ENCODE data around the gene SLC39A9. TPM values are rescaled to one million over a fixed set of nuclear protein-coding genes. Genes with fewer than 3 reads are reported as not detected.

Gene SLC39A9
- total and polyA plus RNA-seq, 4 donors: 20.5 to 74.9 (median 43.4) TPM

DNA sequence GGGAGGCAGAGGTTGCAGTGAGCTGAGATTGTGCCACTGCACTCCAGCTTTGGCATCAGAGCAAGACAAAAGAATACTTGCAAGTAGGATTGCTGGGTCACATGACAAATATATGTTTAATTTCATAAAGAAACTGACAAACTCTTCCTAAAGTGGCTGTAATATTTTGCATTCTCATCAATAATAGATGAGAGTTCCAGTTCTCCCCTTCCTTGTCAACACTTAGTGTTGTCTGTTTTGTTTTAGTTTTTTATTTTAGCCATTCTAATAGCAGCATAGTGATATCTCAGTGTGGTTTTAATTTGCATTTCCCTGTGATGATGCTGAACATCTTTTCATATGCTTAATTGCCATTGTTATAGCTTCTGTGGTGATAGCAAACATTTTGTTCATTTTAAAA is 31.2 kb downstream of the SLC39A9 start:
- peaks cover 0 to 2% (median 0%) of the 10 kb centered on the region in 4 donors for H3K9me3 ChIP-seq (ENCODE audit: control insufficient read depth in 4 of 4, insufficient read depth in 3 of 4, low read length in 3 of 4)
- ATAC-seq (ENCODE audit: insufficient read depth, low FRiP score) (no peak), DNase-seq (no peak)
- no peaks in the 10 kb centered on the region for H3K4me1 ChIP-seq (ENCODE audit: control insufficient read depth in 5 of 5, insufficient read depth in 5 of 5, low read length in 5 of 5)
- H3K27ac ChIP-seq (ENCODE audit: low read depth in 1 of 2, low read length in 1 of 2): no peak overlapping the region
- no peaks in the 10 kb centered on the region for H3K27me3 ChIP-seq (ENCODE audit: control insufficient read depth in 3 of 3, insufficient read depth in 3 of 3, low read length in 2 of 3)
- H3K36me3 ChIP-seq (ENCODE audit: control insufficient read depth in 4 of 4, insufficient read depth in 4 of 4, low read length in 4 of 4): peaks cover 5 to 20% (median 8%) of the 10 kb centered on the region in 4 donors
- H3K4me3 ChIP-seq: no peak overlapping the region
- H3K9ac ChIP-seq (ENCODE audit: insufficient read depth in 1 of 2, low read length in 2 of 2): no peak overlapping the region
- TF ChIP-seq, protein P1, sequence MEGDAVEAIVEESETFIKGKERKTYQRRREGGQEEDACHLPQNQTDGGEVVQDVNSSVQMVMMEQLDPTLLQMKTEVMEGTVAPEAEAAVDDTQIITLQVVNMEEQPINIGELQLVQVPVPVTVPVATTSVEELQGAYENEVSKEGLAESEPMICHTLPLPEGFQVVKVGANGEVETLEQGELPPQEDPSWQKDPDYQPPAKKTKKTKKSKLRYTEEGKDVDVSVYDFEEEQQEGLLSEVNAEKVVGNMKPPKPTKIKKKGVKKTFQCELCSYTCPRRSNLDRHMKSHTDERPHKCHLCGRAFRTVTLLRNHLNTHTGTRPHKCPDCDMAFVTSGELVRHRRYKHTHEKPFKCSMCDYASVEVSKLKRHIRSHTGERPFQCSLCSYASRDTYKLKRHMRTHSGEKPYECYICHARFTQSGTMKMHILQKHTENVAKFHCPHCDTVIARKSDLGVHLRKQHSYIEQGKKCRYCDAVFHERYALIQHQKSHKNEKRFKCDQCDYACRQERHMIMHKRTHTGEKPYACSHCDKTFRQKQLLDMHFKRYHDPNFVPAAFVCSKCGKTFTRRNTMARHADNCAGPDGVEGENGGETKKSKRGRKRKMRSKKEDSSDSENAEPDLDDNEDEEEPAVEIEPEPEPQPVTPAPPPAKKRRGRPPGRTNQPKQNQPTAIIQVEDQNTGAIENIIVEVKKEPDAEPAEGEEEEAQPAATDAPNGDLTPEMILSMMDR (IDR thresholded peaks at IDR 0.05; ENCODE audit: control extremely low read depth, extremely low read depth): no peak

DNA sequence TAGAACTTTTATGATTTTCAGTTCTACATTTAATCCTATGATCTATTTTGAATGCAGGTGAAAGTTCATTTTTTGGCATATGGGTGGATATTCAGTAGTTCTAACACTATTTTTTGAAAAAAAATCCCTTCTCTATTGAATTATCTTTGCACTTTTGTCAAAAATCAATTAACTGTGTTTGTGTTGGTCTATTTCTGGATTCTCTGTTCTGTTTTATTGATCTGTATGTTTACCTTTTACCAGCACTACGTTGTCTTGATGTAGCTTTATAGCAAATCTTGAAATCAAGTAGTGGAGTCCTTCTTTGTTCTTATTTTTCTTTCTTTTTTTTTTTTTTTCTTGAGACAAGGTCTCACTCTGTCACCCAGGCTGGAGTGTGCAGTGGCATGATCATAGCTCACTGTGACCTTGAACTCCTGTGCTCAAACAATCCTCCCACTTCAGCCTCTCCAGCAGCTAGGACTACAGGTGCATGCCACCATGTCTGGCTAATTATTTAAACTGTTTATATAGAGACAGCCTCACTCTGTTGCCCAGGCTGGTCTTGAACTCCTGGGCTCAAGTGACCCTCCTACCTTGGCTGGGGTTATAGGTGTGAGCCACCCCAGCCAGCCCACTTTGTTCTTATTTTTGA is 31.9 kb downstream of the SLC39A9 start:
- WGBS, 2 donors: 97 to 100% methylated on average over 1 of the region's 1 CpG
- H3K4me3 ChIP-seq: no peak overlapping the region
- peaks cover 0 to 2% (median 0%) of the 10 kb centered on the region in 4 donors for H3K9me3 ChIP-seq (ENCODE audit: control insufficient read depth in 4 of 4, insufficient read depth in 3 of 4, low read length in 3 of 4)
- no peak overlapping the region for H3K9ac ChIP-seq (ENCODE audit: insufficient read depth in 1 of 2, low read length in 2 of 2)
- no peak overlapping the region for H3K27ac ChIP-seq (ENCODE audit: low read depth in 1 of 2, low read length in 1 of 2)
- no peak for ATAC-seq (ENCODE audit: insufficient read depth, low FRiP score)
- no peak for DNase-seq
- H3K27me3 ChIP-seq (ENCODE audit: control insufficient read depth in 3 of 3, insufficient read depth in 3 of 3, low read length in 2 of 3): no peaks in the 10 kb centered on the region
- TF ChIP-seq, protein P1 (IDR thresholded peaks at IDR 0.05; ENCODE audit: control extremely low read depth, extremely low read depth): no peak
- H3K4me1 ChIP-seq (ENCODE audit: control insufficient read depth in 5 of 5, insufficient read depth in 5 of 5, low read length in 5 of 5): no peaks in the 10 kb centered on the region
- H3K36me3 ChIP-seq (ENCODE audit: control insufficient read depth in 4 of 4, insufficient read depth in 4 of 4, low read length in 4 of 4): peaks cover 5 to 16% (median 8%) of the 10 kb centered on the region in 4 donors

DNA sequence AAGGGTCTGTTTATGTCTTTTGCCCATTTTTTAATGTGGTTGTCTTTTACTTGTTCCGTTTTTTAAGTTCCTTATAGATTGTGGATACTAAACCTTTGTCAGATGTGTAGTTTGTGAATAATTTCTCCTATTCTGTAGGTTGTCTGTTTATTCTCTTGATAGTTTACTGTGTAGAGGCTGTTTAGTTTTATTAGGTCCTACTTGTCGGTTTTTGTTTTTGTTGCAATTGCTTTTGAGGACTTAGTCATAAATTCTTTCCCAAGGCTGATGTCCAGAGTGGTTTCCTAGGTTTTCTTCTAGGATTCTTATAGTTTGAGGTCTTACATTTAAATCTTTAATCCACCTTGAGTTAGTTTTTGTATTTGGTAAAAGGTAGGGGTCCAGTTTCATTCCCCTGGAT is 33.9 kb downstream of the SLC39A9 start:
- Histone ChIP-seq H3K27me3 (ENCODE audit: control insufficient read depth in 3 of 3, insufficient read depth in 3 of 3, low read length in 2 of 3) (no peaks in the 10 kb centered on the region), H3K9ac (ENCODE audit: insufficient read depth in 1 of 2, low read length in 2 of 2) (no peak overlapping the region), H3K27ac (ENCODE audit: low read depth in 1 of 2, low read length in 1 of 2) (no peak overlapping the region), H3K36me3 (ENCODE audit: control insufficient read depth in 4 of 4, insufficient read depth in 4 of 4, low read length in 4 of 4) (peaks cover 0 to 10% (median 3%) of the 10 kb centered on the region in 4 donors), H3K4me3 (no peak overlapping the region), H3K4me1 (ENCODE audit: control insufficient read depth in 5 of 5, insufficient read depth in 5 of 5, low read length in 5 of 5) (no peaks in the 10 kb centered on the region), H3K9me3 (ENCODE audit: control insufficient read depth in 4 of 4, insufficient read depth in 3 of 4, low read length in 3 of 4) (peaks cover 0 to 2% (median 0%) of the 10 kb centered on the region in 4 donors)
- DNase-seq: no peak
- no peak for ATAC-seq (ENCODE audit: insufficient read depth, low FRiP score)
- WGBS, 2 donors: 95 to 96% methylated on average over 2 of the region's 2 CpGs
- TF ChIP-seq, protein P1 (IDR thresholded peaks at IDR 0.05; ENCODE audit: control extremely low read depth, extremely low read depth): no peak

Measured in lung (tissue), 12 donors.